ENCODE measurements around the gene SEMA3D.

GRCh38 chr7:85186083-85186520 lies 754 bp downstream of the SEMA3D start:
- TF ChIP-seq CTCF (IDR thresholded peaks at IDR 0.05; ENCODE audit: low read depth, low read length) (no peak), POLR2A (IDR thresholded peaks at IDR 0.05; ENCODE audit: extremely low read depth, insufficient read length) (no peak), MAX (IDR thresholded peaks at IDR 0.05; ENCODE audit: low read depth, low read length) (no peak)
